Endothelial cell (in vitro differentiated cells): ENCODE results near the gene JOSD1. TPM values are rescaled to one million over a fixed set of nuclear protein-coding genes. Genes with fewer than 3 reads are reported as not detected.

Experiments used
- DNase-seq: peaks from one replicate; pipeline ENCODE4 v3.0.0; 2021; ENCODE audit warnings: low spot score
- H3K27ac Mint-ChIP-seq: one replicate; pipeline ENCODE4 v1.8.0; 2021; ENCODE audit warnings: mixed read lengths, inconsistent platforms; ENCODE audit not compliant: unreplicated experiment
- H3K27me3 Mint-ChIP-seq: one replicate; pipeline ENCODE4 v1.8.0; 2021; ENCODE audit warnings: mild to moderate bottlenecking, moderate library complexity, mixed read lengths, inconsistent platforms; ENCODE audit not compliant: unreplicated experiment
- H3K36me3 Mint-ChIP-seq: one replicate; pipeline ENCODE4 v1.8.0; 2021; ENCODE audit warnings: mild to moderate bottlenecking, low read depth, mixed read lengths, inconsistent platforms; ENCODE audit not compliant: unreplicated experiment
- H3K4me1 Mint-ChIP-seq: one replicate; pipeline ENCODE4 v1.8.0; 2021; ENCODE audit warnings: mild to moderate bottlenecking, mixed read lengths, inconsistent platforms; ENCODE audit not compliant: unreplicated experiment
- H3K4me3 Mint-ChIP-seq: one replicate; pipeline ENCODE4 v1.8.0; 2021; ENCODE audit warnings: mild to moderate bottlenecking, mixed read lengths, inconsistent platforms; ENCODE audit not compliant: unreplicated experiment
- H3K9me3 Mint-ChIP-seq: one replicate; pipeline ENCODE4 v1.8.0; 2021; ENCODE audit warnings: mixed read lengths, inconsistent platforms; ENCODE audit not compliant: unreplicated experiment
- total RNA-seq: library from RNA; stranded (reverse); fragmentation: NEBNext Ultra II Directional; extraction: Animal tissue kit (Norgen Biotek cat#: 25700); gene quantifications from one replicate; pipeline ENCODE4 v1.2.1, GENCODE V29; 2021; ENCODE audit not compliant: unreplicated experiment
- TF ChIP-seq, protein P1 (sequence below): fragments of 200-600 bp; sonication (generic); IDR thresholded peaks from one replicate; pipeline ENCODE4 v1.5.0; 2021; ENCODE audit warnings: antibody characterized with exemption; ENCODE audit not compliant: unreplicated experiment

The JOSD1 gene
- total RNA-seq, 1 donor from 2014 or later, result 49.6 TPM

DNA sequence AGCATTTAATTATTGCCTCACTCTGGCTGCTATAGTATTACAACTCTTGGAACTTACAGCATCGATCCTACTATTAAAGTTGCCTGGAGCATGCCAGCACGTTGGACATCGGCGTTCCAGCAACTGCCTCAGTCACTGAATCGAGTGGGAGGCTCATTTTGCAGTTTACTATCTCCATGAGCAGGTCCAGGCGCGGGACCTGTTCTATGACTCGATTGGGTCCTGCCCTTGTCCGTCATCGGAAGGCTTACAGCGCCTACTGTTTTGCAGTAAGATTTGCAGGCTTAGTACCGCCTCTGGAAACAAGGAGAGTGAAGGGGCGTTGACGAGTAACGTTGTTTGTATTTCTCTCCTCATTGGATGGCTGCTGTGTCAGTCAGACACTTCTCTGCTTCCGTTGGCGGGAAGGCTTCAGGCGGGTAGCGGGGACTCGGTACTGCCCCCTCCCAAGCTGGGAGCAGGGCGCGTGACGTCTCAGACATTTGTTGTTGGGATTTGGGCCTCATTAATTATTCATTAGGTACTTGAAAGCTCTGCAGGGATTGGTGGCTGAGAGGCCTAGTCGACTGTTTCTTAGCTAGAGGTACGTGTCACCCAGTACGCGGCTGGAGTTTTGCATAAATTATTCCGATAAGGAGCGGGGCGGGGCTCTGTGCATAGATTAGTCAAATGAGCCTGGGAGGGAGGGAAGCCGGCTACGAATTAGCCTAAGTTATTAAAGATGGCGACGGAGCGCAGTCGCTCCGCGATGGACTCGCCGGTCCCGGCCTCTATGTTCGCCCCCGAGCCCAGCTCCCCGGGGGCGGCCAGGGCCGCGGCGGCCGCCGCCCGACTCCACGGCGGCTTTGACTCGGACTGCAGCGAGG lies 4.7 kb upstream of the JOSD1 start, which contains the start of gene GTPBP1:
TSS of gene GTPBP1 (plus strand) at position 710 of the 866 bp plus-strand sequence. CDS start at position 722, 12 bp downstream.
- TF ChIP-seq, protein P1, sequence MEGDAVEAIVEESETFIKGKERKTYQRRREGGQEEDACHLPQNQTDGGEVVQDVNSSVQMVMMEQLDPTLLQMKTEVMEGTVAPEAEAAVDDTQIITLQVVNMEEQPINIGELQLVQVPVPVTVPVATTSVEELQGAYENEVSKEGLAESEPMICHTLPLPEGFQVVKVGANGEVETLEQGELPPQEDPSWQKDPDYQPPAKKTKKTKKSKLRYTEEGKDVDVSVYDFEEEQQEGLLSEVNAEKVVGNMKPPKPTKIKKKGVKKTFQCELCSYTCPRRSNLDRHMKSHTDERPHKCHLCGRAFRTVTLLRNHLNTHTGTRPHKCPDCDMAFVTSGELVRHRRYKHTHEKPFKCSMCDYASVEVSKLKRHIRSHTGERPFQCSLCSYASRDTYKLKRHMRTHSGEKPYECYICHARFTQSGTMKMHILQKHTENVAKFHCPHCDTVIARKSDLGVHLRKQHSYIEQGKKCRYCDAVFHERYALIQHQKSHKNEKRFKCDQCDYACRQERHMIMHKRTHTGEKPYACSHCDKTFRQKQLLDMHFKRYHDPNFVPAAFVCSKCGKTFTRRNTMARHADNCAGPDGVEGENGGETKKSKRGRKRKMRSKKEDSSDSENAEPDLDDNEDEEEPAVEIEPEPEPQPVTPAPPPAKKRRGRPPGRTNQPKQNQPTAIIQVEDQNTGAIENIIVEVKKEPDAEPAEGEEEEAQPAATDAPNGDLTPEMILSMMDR, result no peak
- Mint-ChIP-seq H3K27ac (peak within 1 kb of the TSS; percentile 93), H3K4me1 (peaks cover 43% of the 10 kb centered on the region), H3K27me3 (peaks cover 12% of the 10 kb centered on the region), H3K4me3 (peak within 1 kb of the TSS; percentile 94), H3K36me3 (no peaks in the 10 kb centered on the region), H3K9me3 (no peaks in the 10 kb centered on the region)
- peak; percentile 96 for DNase-seq

GRCh38 chr22:38704654-38705234 lies 4.0 kb upstream of the JOSD1 start:
- Mint-ChIP-seq H3K4me3 (peak overlapping the region; percentile 93), H3K4me1 (peaks cover 42% of the 10 kb centered on the region), H3K27me3 (peaks cover 12% of the 10 kb centered on the region), H3K36me3 (no peaks in the 10 kb centered on the region), H3K9me3 (no peaks in the 10 kb centered on the region), H3K27ac (peak overlapping the region; percentile 93)
- DNase-seq, result no peak
- TF ChIP-seq, protein P1, result no peak

DNA sequence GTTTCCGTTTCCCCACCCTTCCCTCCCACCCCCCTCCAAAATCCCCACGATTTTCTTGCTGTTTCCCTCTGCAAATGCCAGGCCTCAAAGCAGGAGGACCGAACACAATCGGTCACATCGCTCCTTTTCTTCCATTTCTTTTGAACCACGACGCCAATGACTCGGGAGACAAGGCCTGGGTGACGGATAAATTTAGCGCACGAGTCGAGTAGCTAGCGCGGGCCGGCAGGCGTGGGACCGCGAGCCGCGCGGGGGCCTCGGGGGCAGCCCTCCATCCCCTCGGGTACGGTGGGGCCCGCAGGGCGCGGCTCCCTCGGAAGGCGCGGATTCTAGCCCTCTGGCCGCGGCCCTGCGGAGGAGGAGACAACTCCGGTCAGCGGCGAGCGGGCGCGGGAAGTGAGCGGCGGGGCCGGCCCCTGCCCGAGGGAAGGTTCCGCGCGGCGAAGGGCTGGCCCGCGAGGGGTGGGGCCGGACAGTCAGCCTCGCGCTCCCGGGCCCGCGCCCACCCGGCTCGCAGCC lies 414 bp downstream of the JOSD1 start:
- peaks cover 39% of the 10 kb centered on the region for H3K4me1 Mint-ChIP-seq
- DNase-seq, result peak; percentile 68
- H3K9me3 Mint-ChIP-seq, result no peaks in the 10 kb centered on the region
- TF ChIP-seq, protein P1, result no peak
- peaks cover 14% of the 10 kb centered on the region for H3K36me3 Mint-ChIP-seq
- H3K27me3 Mint-ChIP-seq, result peaks cover 9% of the 10 kb centered on the region
- peak overlapping the region; percentile 96 for H3K4me3 Mint-ChIP-seq
- peak overlapping the region; percentile 97 for H3K27ac Mint-ChIP-seq

DNA sequence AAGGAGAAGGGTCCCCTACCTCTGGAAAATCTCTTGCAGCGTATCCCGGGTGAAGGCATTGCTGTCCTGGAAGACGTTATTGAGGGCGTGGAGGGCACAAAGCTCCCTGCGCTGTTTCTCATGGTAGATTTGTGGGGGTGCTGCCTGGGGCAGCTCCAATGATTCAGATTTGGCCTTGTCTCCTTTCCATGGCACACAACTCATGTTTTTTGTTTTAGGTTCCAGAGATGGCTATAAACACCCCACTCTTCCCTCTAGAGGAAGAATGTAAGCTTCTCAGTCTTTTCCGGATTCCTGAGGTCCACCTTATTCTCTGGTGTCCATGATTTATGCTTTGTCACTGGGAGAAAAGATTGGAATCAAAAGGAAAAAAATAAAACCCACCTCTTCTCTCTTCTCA lies 959 bp downstream of the JOSD1 start:
- TF ChIP-seq, protein P1, result no peak
- Mint-ChIP-seq H3K36me3 (peaks cover 17% of the 10 kb centered on the region), H3K27me3 (peaks cover 5% of the 10 kb centered on the region), H3K4me3 (peak overlapping the region; percentile 96), H3K4me1 (peaks cover 38% of the 10 kb centered on the region), H3K9me3 (no peaks in the 10 kb centered on the region), H3K27ac (peak overlapping the region; percentile 97)
- DNase-seq, result no peak
